ENCODE measurements around the gene VRK3. TPM values are rescaled to one million over a fixed set of nuclear protein-coding genes. Genes with fewer than 3 reads are reported as not detected.
"Not testable (repeated sequence)": the region's sequence is repeated elsewhere in the genome, so short reads cannot be mapped to it uniquely, and the experiment has no call there.

The VRK3 gene
- 31.0 and 33.6 TPM in 2 replicates for total RNA-seq

DNA sequence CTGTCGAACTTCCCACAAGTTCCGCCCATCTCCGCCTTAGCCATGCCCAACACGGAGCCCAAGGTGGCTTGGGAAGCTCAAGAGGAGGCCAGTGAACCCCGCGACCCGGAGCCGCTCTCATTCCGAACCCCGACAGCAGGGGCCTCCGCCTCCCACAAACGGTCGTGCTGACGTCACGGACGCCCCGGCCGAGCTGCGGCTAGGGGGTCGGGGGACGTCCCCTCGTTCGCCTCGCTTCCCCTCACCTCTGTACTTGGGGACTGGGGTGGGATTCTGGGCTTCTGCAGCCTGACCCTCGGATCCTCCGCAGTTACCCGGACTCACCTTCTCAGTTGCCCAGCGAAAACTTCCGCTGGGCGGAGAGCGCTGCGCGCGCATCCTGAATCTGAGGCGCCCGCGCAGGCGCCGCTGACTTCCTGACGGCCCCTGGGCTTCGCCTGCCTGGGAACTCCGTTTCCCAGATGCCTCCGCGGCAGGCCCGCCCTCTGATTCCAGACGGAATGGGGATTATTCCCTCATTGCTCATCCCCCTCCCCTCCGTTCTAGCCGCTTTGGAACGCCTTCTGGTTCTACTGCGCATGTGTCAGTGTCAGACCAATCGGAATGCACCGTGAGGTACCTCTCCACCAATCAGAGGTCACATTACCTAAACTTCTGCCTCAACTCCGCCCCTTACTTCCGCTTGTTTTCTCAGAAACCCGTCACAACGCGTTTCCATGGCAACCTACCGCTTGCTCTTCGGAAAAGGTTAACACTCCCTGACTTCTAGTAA lies at the start of gene VRK3:
Gene VRK3 (minus strand): TSS at position 351 of the 772 bp plus-strand sequence. CDS start 9,210 bp downstream, outside the sequence.
- H3K4me3 ChIP-seq (ENCODE audit: low read depth, low read length): peak within 1 kb of the TSS; percentile 99
- TF ChIP-seq, protein P1, sequence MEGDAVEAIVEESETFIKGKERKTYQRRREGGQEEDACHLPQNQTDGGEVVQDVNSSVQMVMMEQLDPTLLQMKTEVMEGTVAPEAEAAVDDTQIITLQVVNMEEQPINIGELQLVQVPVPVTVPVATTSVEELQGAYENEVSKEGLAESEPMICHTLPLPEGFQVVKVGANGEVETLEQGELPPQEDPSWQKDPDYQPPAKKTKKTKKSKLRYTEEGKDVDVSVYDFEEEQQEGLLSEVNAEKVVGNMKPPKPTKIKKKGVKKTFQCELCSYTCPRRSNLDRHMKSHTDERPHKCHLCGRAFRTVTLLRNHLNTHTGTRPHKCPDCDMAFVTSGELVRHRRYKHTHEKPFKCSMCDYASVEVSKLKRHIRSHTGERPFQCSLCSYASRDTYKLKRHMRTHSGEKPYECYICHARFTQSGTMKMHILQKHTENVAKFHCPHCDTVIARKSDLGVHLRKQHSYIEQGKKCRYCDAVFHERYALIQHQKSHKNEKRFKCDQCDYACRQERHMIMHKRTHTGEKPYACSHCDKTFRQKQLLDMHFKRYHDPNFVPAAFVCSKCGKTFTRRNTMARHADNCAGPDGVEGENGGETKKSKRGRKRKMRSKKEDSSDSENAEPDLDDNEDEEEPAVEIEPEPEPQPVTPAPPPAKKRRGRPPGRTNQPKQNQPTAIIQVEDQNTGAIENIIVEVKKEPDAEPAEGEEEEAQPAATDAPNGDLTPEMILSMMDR (conservative IDR thresholded peaks at IDR 0.05; ENCODE audit: low read depth, low read length): no peak
- peak; percentile 99 for DNase-seq (ENCODE audit: low read depth)

DNA sequence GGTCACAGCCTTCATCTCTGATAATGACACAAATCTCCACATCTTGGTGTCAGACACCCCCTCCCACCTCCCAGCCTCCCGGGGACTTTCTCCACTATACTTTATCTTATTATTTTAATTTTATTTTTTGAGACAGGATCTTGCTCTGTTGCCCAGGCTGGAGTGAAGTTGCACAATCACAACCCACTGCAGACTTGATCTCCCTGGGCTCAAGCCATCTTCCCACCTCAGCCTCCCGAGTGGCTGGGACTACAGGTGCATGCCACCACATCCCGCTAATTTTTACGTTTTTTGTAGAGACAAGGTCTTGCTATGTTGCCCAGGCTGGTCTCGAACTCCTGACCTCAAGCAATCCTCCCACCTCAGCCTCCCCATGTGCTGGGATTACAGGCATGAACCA lies 43.2 kb upstream of the VRK3 start:
- not testable (repeated sequence) for DNase-seq (ENCODE audit: low read depth); H3K4me3 ChIP-seq (ENCODE audit: low read depth, low read length)

DNA sequence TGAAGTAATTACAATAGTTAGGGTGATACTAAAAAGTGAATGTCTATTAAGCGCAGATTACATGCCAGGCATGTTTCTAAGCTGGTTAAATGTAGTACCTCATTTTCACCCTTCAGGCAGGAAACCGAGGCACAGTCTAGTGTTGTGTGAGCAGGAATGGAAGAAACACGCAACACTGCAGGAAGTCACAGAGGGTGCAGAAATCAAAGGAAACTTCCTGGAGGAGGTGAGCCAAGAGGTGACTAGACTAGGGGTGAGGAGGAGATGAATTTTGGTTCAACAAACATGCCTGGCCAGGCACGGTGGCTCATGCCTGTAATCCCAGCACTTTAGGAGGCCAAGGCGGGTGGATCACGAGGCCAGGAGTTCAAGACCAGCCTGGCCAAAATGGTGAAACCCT lies 42.4 kb upstream of the VRK3 start:
- no peak overlapping the region for H3K4me3 ChIP-seq (ENCODE audit: low read depth, low read length)
- DNase-seq (ENCODE audit: low read depth): no peak
- TF ChIP-seq, protein P1 (conservative IDR thresholded peaks at IDR 0.05; ENCODE audit: low read depth, low read length): no peak

- H3K4me3 ChIP-seq (ENCODE audit: low read depth, low read length): no peak overlapping the region
- TF ChIP-seq, protein P1 (conservative IDR thresholded peaks at IDR 0.05; ENCODE audit: low read depth, low read length): no peak
- no peak for DNase-seq (ENCODE audit: low read depth)
Observed at GRCh38 chr19:50065938-50066337, 40.8 kb upstream of the VRK3 start.

DNA sequence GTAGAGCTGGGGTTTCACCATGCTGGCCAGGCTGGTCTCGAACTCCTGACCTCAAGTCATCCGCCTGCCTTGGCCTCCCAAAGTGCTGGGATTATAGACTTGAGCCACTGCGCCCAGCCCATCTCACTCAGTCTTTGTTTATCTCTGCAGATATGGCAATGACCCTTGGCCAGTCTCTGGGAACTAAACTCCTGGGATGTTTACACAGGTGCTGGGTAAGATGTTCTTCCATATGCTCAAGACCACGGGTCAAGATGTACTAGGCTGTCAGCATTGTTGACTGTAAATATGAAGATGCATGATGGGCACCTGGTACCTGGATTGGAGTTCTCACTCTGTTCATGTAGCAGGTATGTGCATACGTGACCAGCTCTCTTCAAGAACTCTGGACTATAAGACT lies 36.5 kb upstream of the VRK3 start:
- DNase-seq (ENCODE audit: low read depth): no peak
- TF ChIP-seq, protein P1 (conservative IDR thresholded peaks at IDR 0.05; ENCODE audit: low read depth, low read length): no peak

DNA sequence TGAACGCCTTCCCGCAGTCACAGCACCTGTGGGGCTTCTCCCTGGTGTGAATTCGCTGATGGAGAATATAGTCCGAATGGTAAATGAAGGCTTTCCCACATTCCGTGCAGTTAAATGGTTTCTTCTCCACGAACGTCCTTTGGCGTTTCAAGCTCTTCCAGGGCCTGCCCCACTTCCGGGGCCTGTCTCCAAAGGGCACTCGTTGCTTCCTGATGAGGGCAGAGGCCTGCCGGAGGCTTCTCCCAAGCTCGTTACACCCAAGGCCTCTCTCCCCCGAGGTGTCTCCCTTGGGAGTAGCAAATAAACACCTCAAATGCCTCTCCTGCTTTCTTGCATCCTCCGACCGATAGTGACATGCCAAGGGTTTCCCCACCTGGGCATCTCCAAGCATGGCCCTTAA lies 34.9 kb upstream of the VRK3 start:
- TF ChIP-seq, protein P1 (conservative IDR thresholded peaks at IDR 0.05; ENCODE audit: low read depth, low read length): no peak
- no peak overlapping the region for H3K4me3 ChIP-seq (ENCODE audit: low read depth, low read length)
- DNase-seq (ENCODE audit: low read depth): no peak

More for the DNA sequence above, 36.5 kb upstream of the VRK3 start:
- H3K4me3 ChIP-seq (ENCODE audit: low read depth, low read length): no peak overlapping the region

GRCh38 chr19:50059045-50059444 lies 33.9 kb upstream of the VRK3 start:
- H3K4me3 ChIP-seq (ENCODE audit: low read depth, low read length): no peak overlapping the region
- DNase-seq (ENCODE audit: low read depth): no peak

More at GRCh38 chr19:50059045-50059444, 33.9 kb upstream of the VRK3 start:
- TF ChIP-seq, protein P1 (conservative IDR thresholded peaks at IDR 0.05; ENCODE audit: low read depth, low read length): no peak

All from epithelial cell of proximal tubule (primary cell).